H1 (cell line): Measurements from ENCODE around the gene KCP. TPM values are rescaled to one million over a fixed set of nuclear protein-coding genes. Genes with fewer than 3 reads are reported as not detected.

Experiments used
- CTCF ChIA-PET: fragments of 300-600 bp; sonication (Branson Sonifier 250); formaldehyde crosslinking; loops from one replicate; lab custom pipeline; 2021; ENCODE audit not compliant: partially characterized antibody; lab: Charles Lee
- POLR2A ChIA-PET: fragments of 300-600 bp; sonication (Branson Sonifier 250); formaldehyde crosslinking; loops from one replicate; lab custom pipeline; 2021; ENCODE audit warnings: inconsistent platforms; ENCODE audit not compliant: partially characterized antibody; lab: Charles Lee
- DNase-seq, 2 experiments: peaks; one replicate each; pipeline versions ENCODE4 v3.0.0 to v3.0.0-alpha.2; 2010 to 2022; ENCODE audit warnings: low spot score in 2 of 2, low read depth in 1 of 2, mixed read lengths in 1 of 2
- FAIRE-seq: peaks from 2 replicates; lab custom pipeline; 2011; peaks lifted over from hg19 to GRCh38; lab: Jason Lieb, UNC
- H2AFZ ChIP-seq: 2 replicates; pipeline ENCODE4 v1.8.1; 2012; ENCODE audit warnings: low read length, inconsistent platforms
- H2AK5ac ChIP-seq: 2 replicates; pipeline ENCODE4 v1.6.1; 2013; ENCODE audit warnings: low read depth, low read length
- H2BK120ac ChIP-seq: replicated peaks from 2 replicates; pipeline ENCODE3; 2013; ENCODE audit warnings: low read depth, low read length, inconsistent platforms
- H2BK12ac ChIP-seq: 2 replicates; pipeline ENCODE4 v1.6.1; 2013; ENCODE audit warnings: low read depth, low read length
- H2BK15ac ChIP-seq: 2 replicates; pipeline ENCODE4 v1.6.1; 2013; ENCODE audit warnings: low read length
- H2BK20ac ChIP-seq: 2 replicates; pipeline ENCODE4 v1.6.1; 2013; ENCODE audit warnings: low read length
- H2BK5ac ChIP-seq: 2 replicates; pipeline ENCODE4 v1.6.1; 2013; ENCODE audit warnings: low read depth, low read length
- H3K14ac ChIP-seq: 2 replicates; pipeline ENCODE4 v1.6.1; 2013; ENCODE audit warnings: inconsistent platforms; ENCODE audit not compliant: insufficient read length
- H3K18ac ChIP-seq: 2 replicates; pipeline ENCODE4 v1.6.1; 2013; ENCODE audit warnings: low read length; ENCODE audit errors: extremely low read depth
- H3K23ac ChIP-seq: 2 replicates; pipeline ENCODE4 v1.6.1; 2013; ENCODE audit warnings: inconsistent platforms; ENCODE audit not compliant: insufficient read length
- H3K23me2 ChIP-seq: 2 replicates; pipeline ENCODE4 v1.6.1; 2013; ENCODE audit warnings: low read depth, low read length
- H3K27ac ChIP-seq: 2 replicates; pipeline ENCODE4 v1.6.1; 2011; ENCODE audit warnings: low read depth, low read length, inconsistent platforms
- H3K27me3 ChIP-seq, 4 experiments: replicated peaks in 1 of 4; 1 replicate in 1 of 4; 2 replicates in 3 of 4; pipeline versions ENCODE4 v1.6.1 to v1.8.1; 2011 to 2013; ENCODE audit warnings: low read length in 3 of 4, mild to moderate bottlenecking in 3 of 4, inconsistent platforms in 2 of 4, mixed read lengths in 2 of 4, moderate library complexity in 1 of 4; ENCODE audit not compliant: control insufficient read depth in 3 of 4, insufficient read depth in 3 of 4; ENCODE audit errors: extremely low read depth in 1 of 4
- H3K36me3 ChIP-seq, 4 experiments: 2 replicates each; pipeline versions ENCODE4 v1.6.1 to v1.8.1; 2011 to 2013; ENCODE audit warnings: mild to moderate bottlenecking in 4 of 4, low read length in 3 of 4, moderate library complexity in 2 of 4, control low read depth in 1 of 4, inconsistent platforms in 1 of 4; ENCODE audit not compliant: insufficient read depth in 4 of 4, control insufficient read depth in 2 of 4
- H3K4ac ChIP-seq: replicated peaks from 2 replicates; pipeline ENCODE3; 2013; ENCODE audit warnings: low read length, low read depth, mixed read lengths, inconsistent platforms; ENCODE audit not compliant: insufficient read length
- H3K4me1 ChIP-seq, 4 experiments: replicated peaks in 1 of 4; 1 replicate in 1 of 4; 2 replicates in 3 of 4; pipeline versions ENCODE4 v1.6.1 to v1.8.1; 2011 to 2013; ENCODE audit warnings: low read length in 3 of 4, inconsistent platforms in 2 of 4, mixed read lengths in 1 of 4; ENCODE audit not compliant: insufficient read depth in 4 of 4, control insufficient read depth in 3 of 4
- H3K4me2 ChIP-seq, 2 experiments: 2 replicates each; pipeline versions ENCODE4 v1.6.1 to v1.8.1; 2011 to 2013; ENCODE audit warnings: low read depth in 2 of 2, low read length in 2 of 2, control low read depth in 1 of 2, inconsistent platforms in 1 of 2, mild to moderate bottlenecking in 1 of 2; ENCODE audit not compliant: insufficient read depth in 1 of 2
- H3K4me3 ChIP-seq, 4 experiments: fragments of 200-600, 300-600 bp in 1 of 4; sonication (generic), shearing (Covaris generic), sonication (Bioruptor Twin) in 1 of 4; 2 replicates each; pipeline versions ENCODE4 v1.5.1 to v1.8.1; 2011 to 2016; ENCODE audit warnings: low read length in 4 of 4, low read depth in 3 of 4, control low read depth in 2 of 4, inconsistent platforms in 2 of 4, mild to moderate bottlenecking in 2 of 4, mixed read lengths in 1 of 4, moderate library complexity in 1 of 4; ENCODE audit not compliant: insufficient read depth in 2 of 4; ENCODE audit errors: extremely low read depth in 1 of 4
- H3K56ac ChIP-seq: replicated peaks from 2 replicates; pipeline ENCODE3; 2013; ENCODE audit warnings: low read depth, mild to moderate bottlenecking, mixed read lengths, low read length, inconsistent platforms; ENCODE audit not compliant: insufficient read length
- H3K79me1 ChIP-seq: 2 replicates; pipeline ENCODE4 v1.6.1; 2013; ENCODE audit warnings: low read depth, low read length, control low read depth
- H3K79me2 ChIP-seq, 2 experiments: 2 replicates each; pipeline versions ENCODE4 v1.6.1 to v1.8.1; 2012 to 2013; ENCODE audit warnings: low read length in 2 of 2, mild to moderate bottlenecking in 2 of 2, inconsistent platforms in 1 of 2; ENCODE audit not compliant: insufficient read depth in 2 of 2, control insufficient read depth in 1 of 2
- H3K9ac ChIP-seq, 4 experiments: replicated peaks in 1 of 4; 1 replicate in 1 of 4; 2 replicates in 3 of 4; pipeline versions ENCODE4 v1.6.1 to v1.8.1; 2011 to 2013; ENCODE audit warnings: low read depth in 3 of 4, low read length in 3 of 4, control low read depth in 2 of 4, mild to moderate bottlenecking in 2 of 4, moderate library complexity in 2 of 4, inconsistent platforms in 1 of 4; ENCODE audit errors: extremely low read depth in 1 of 4
- H3K9me3 ChIP-seq, 2 experiments: 2 replicates each; pipeline versions ENCODE4 v1.6.1 to v1.8.1; 2012 to 2013; ENCODE audit warnings: mild to moderate bottlenecking in 2 of 2, moderate library complexity in 2 of 2, control low read depth in 1 of 2, inconsistent platforms in 1 of 2, low read depth in 1 of 2, low read length in 1 of 2, mixed read lengths in 1 of 2; ENCODE audit not compliant: insufficient read depth in 2 of 2
- H4K20me1 ChIP-seq, 2 experiments: replicated peaks in 1 of 2; 2 replicates each; pipeline versions ENCODE3 to v1.8.1; 2011 to 2013; ENCODE audit warnings: inconsistent platforms in 2 of 2, low read length in 2 of 2, mild to moderate bottlenecking in 1 of 2; ENCODE audit not compliant: insufficient read depth in 2 of 2, control insufficient read depth in 1 of 2
- H4K5ac ChIP-seq: 2 replicates; pipeline ENCODE4 v1.6.1; 2013; ENCODE audit warnings: low read length, low read depth, mixed read lengths, inconsistent platforms; ENCODE audit not compliant: insufficient read length
- H4K8ac ChIP-seq: 2 replicates; pipeline ENCODE4 v1.8.0; 2013; ENCODE audit warnings: mild to moderate bottlenecking, moderate library complexity, low read length, inconsistent platforms; ENCODE audit not compliant: insufficient read depth; ENCODE audit errors: extremely low read depth
- H4K91ac ChIP-seq: replicated peaks from 2 replicates; pipeline ENCODE3; 2013; ENCODE audit warnings: low read length, mixed read lengths, inconsistent platforms; ENCODE audit not compliant: insufficient read length
- ATF2 ChIP-seq: IDR thresholded peaks from 2 replicates; pipeline ENCODE4 v1.6.1; 2012; ENCODE audit warnings: low read length, inconsistent platforms
- BACH1 ChIP-seq: IDR thresholded peaks from 2 replicates; pipeline ENCODE4 v1.6.1; 2012; ENCODE audit warnings: low read length, improper control_type of control experiment
- CTBP2 ChIP-seq: IDR thresholded peaks from 2 replicates; pipeline ENCODE4 v1.7.0; 2011; ENCODE audit warnings: borderline replicate concordance, mild to moderate bottlenecking, moderate library complexity, mixed read lengths, low read length; ENCODE audit not compliant: insufficient read depth, insufficient read length
- HDAC6 ChIP-seq: IDR thresholded peaks from one replicate; pipeline ENCODE4 v1.7.1; 2012; ENCODE audit warnings: low read depth, mild to moderate bottlenecking, inconsistent platforms, low read length, moderate library complexity
- KDM4A ChIP-seq: IDR thresholded peaks from one replicate; pipeline ENCODE4 v1.7.1; 2012; ENCODE audit warnings: low read depth, mild to moderate bottlenecking, moderate library complexity, low read length, inconsistent platforms; ENCODE audit not compliant: severe bottlenecking
- SIRT6 ChIP-seq: IDR thresholded peaks from one replicate; pipeline ENCODE4 v1.7.1; 2012; ENCODE audit warnings: low read length, inconsistent platforms
- SUZ12 ChIP-seq: fragments of 200-600 bp; sonication (generic); IDR thresholded peaks from 2 replicates; pipeline ENCODE4 v1.6.1; 2012; ENCODE audit warnings: mild to moderate bottlenecking, inconsistent platforms, low read length, moderate library complexity, mixed read lengths
- WGBS, 2 experiments: shearing (Covaris generic) in 1 of 2; methylation state at CpG; one replicate each; pipeline versions ENCODE4 v1.1.6 to v1.1.7; 2013 to 2015; ENCODE audit warnings: low lambda C conversion rate in 2 of 2, mixed read lengths in 2 of 2, inconsistent platforms in 1 of 2, low coverage in 1 of 2, missing lambda C conversion rate in 1 of 2; ENCODE audit not compliant: insufficient replicate concordance in 2 of 2, insufficient coverage in 1 of 2, insufficient read length in 1 of 2; ENCODE audit errors: extremely low coverage in 1 of 2, missing lambda C conversion rate in 1 of 2; 5-methylcytosine and 5-hydroxymethylcytosine counted together
- polyA plus RNA-seq, 7 experiments: library from polyadenylated mRNA; depleted of rRNA in 3 of 7; stranded (reverse) in 5 of 7; unstranded in 2 of 7; fragments of >200 nt in 5 of 7; fragments of 200-250 nt in 2 of 7; gene quantifications; 1 replicate in 5 of 7; 2 replicates in 1 of 7; 4 replicates in 1 of 7; pipeline versions ENCODE4 v1.2.1 to v1.2.3, GENCODE V29; 2011 to 2013; ENCODE audit warnings: missing spikeins in 2 of 7, mixed read lengths in 2 of 7
- total RNA-seq: library from RNA; stranded (reverse); fragmentation: NEBNext Ultra II Directional; extraction: Animal tissue kit (Norgen Biotek cat#: 25700); gene quantifications from 2 replicates; pipeline ENCODE4 v1.2.1, GENCODE V29; 2021

KCP gene
- total and polyA plus RNA-seq, 2 of the 8 experiments (the other 6 are each of a cell fraction or from before 2014, with no cell fraction given) = 1.3 to 2.0 TPM

- Histone ChIP-seq H3K23me2 (peaks cover 18% of the 10 kb centered on the region), H3K9ac (no peak overlapping the region), H2AFZ (no peak overlapping the region), H3K79me2 (no peaks in the 10 kb centered on the region), H2AK5ac (no peak overlapping the region), H3K4me1 (peaks cover 0 to 21% (median 12%) of the 10 kb centered on the region in 4 experiments; a peak in 6 of 7 replicates), H3K23ac (no peak overlapping the region), H3K56ac (no peak overlapping the region), H3K4me3 (no peak overlapping the region), H2BK5ac (no peak overlapping the region), H2BK15ac (no peak overlapping the region), H3K4me2 (no peak overlapping the region), H4K91ac (no peak overlapping the region), H3K27ac (no peak overlapping the region), H4K20me1 (peaks cover 3 to 20% of the 10 kb centered on the region in 2 experiments), H4K8ac (peak overlapping the region; percentile 70; the same call in 1 of the 2 replicates), H3K18ac (no peak overlapping the region), H3K79me1 (no peaks in the 10 kb centered on the region), H3K9me3 (no peaks in the 10 kb centered on the region), H2BK20ac (no peak overlapping the region), H2BK120ac (no peak overlapping the region), H3K14ac (no peak overlapping the region), H4K5ac (no peak overlapping the region), H3K4ac (no peak overlapping the region), H2BK12ac (no peak overlapping the region), H3K36me3 (no peaks in the 10 kb centered on the region), H3K27me3 (peaks cover 5 to 36% (median 32%) of the 10 kb centered on the region in 4 experiments)
- FAIRE-seq = no peak
- DNase-seq = no peak
- WGBS, 2 experiments = 89% methylated on average over 26 of the region's 27 CpGs; no CpG with 5 or more reads in 1 of the 2 experiments
- ChIA-PET CTCF (interaction anchor here (0.9 to 10.2 kb wide), 6 partner anchors 9 to 62 kb away, joined by 3 to 148 read pairs (median 16); no protein-coding TSS in a partner anchor), POLR2A (interaction anchor here (0.6 to 4.5 kb wide), 4 partner anchors 33 to 420 kb away, joined by 3 to 27 read pairs (median 4); no protein-coding TSS in a partner anchor)
- TF ChIP-seq BACH1 = no peak
- no peak for TF ChIP-seq KDM4A
- no peak for TF ChIP-seq ATF2
- TF ChIP-seq CTBP2 = no peak
- no peak for TF ChIP-seq SUZ12
- TF ChIP-seq HDAC6 = no peak
- TF ChIP-seq SIRT6 = no peak
These were observed 44.3 kb downstream of the KCP start for GRCh38 chr7:128865996-128866877.
